OCI-LY1 (cell line): ENCODE results near the gene MOCS3.

Experiments
- H2AFZ ChIP-seq: fragments of 200-600 bp; sonication (generic), shearing (Covaris generic); 2 replicates; pipeline ENCODE4 v1.6.0; 2014; ENCODE audit warnings: antibody characterized with exemption, mild to moderate bottlenecking, low read length
- H3F3A ChIP-seq: fragments of 200-600 bp; sonication (generic), shearing (Covaris generic); 2 replicates; pipeline ENCODE4 v1.6.0; 2014; ENCODE audit warnings: mild to moderate bottlenecking, antibody characterized with exemption, low read length, moderate library complexity; ENCODE audit not compliant: insufficient read depth
- H3K27ac ChIP-seq: fragments of 200-600 bp; sonication (generic); 2 replicates; pipeline ENCODE4 v1.5.1; 2014; ENCODE audit warnings: low read length, mixed run types, mild to moderate bottlenecking, low read depth; ENCODE audit not compliant: poor library complexity, severe bottlenecking
- H3K27me3 ChIP-seq: fragments of 200-600 bp; sonication (generic); 2 replicates; pipeline ENCODE4 v1.6.0; 2014; ENCODE audit warnings: antibody characterized with exemption, mild to moderate bottlenecking, low read length, moderate library complexity; ENCODE audit not compliant: insufficient read depth
- H3K36me3 ChIP-seq: fragments of 200-600 bp; sonication (generic); 2 replicates; pipeline ENCODE4 v1.6.1; 2014; ENCODE audit warnings: mild to moderate bottlenecking, antibody characterized with exemption, low read length, moderate library complexity, mixed read lengths; ENCODE audit not compliant: insufficient read depth
- H3K4me1 ChIP-seq: fragments of 200-600 bp; sonication (generic); 2 replicates; pipeline ENCODE4 v1.5.1; 2014; ENCODE audit warnings: mild to moderate bottlenecking, low read length, moderate library complexity; ENCODE audit not compliant: insufficient read depth, severe bottlenecking
- H3K4me2 ChIP-seq: fragments of 200-600 bp; sonication (generic), shearing (Covaris generic); 2 replicates; pipeline ENCODE4 v1.6.1; 2014; ENCODE audit warnings: low read length
- H3K4me3 ChIP-seq: fragments of 200-600 bp; sonication (generic); 2 replicates; pipeline ENCODE4 v1.5.1; 2014; ENCODE audit warnings: low read length, low read depth, mild to moderate bottlenecking, mixed read lengths; ENCODE audit not compliant: poor library complexity, severe bottlenecking
- H3K79me2 ChIP-seq: fragments of 200-600 bp; shearing (Covaris generic); 2 replicates; pipeline ENCODE4 v1.6.1; 2016; ENCODE audit warnings: mixed run types, low read length, mixed read lengths; ENCODE audit not compliant: insufficient read depth
- H3K9ac ChIP-seq: fragments of 200-600 bp; sonication (generic), shearing (Covaris generic); 2 replicates; pipeline ENCODE4 v1.6.1; 2014; ENCODE audit warnings: mild to moderate bottlenecking, low read length, mixed read lengths
- H3K9me2 ChIP-seq: fragments of 200-600 bp; sonication (generic), shearing (Covaris generic); 2 replicates; pipeline ENCODE4 v1.6.1; 2014; ENCODE audit warnings: low read depth, mild to moderate bottlenecking, low read length, mixed read lengths
- H3K9me3 ChIP-seq: fragments of 200-600 bp; shearing (Covaris generic); 2 replicates; pipeline ENCODE4 v1.6.1; 2014; ENCODE audit warnings: low read length, mixed read lengths
- H4K20me1 ChIP-seq: fragments of 200-600 bp; sonication (generic), shearing (Covaris generic); 2 replicates; pipeline ENCODE4 v1.6.0; 2016; ENCODE audit warnings: mild to moderate bottlenecking, low read length; ENCODE audit not compliant: insufficient read depth
- EZH2 ChIP-seq: fragments of 200-600 bp; sonication (generic), shearing (Covaris generic); IDR thresholded peaks from 2 replicates; pipeline ENCODE4 v1.8.0; 2017; ENCODE audit warnings: borderline replicate concordance, mixed run types, mild to moderate bottlenecking, antibody characterized with exemption, low read length, moderate library complexity, mixed read lengths
- TF ChIP-seq, protein P1 (sequence below): fragments of 200-600 bp; sonication (generic), shearing (Covaris generic); IDR thresholded peaks from 2 replicates; pipeline ENCODE4 v1.5.1; 2017; ENCODE audit warnings: mild to moderate bottlenecking, antibody characterized with exemption, low read length, moderate library complexity, mixed read lengths

The MOCS3 gene

DNA sequence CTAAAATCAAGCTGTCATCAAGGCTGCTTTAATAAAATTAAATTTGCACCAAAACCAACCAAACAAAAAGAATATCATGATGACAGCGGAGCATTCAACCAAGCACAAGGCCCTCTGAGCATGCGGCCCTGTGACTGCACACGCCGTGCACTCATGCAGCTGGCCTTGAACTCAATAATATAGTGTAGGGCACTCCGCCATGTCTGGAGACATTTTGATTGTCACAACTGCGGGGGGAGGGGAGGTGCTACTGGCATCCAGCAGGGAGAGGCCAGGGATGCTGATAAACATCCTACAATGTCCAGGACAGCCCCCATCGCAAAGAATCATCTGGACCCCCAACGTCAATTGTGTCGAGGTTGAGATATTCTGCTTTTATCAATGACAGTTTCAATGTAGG lies 9.7 kb downstream of the MOCS3 start:
- Histone ChIP-seq H3F3A (no peaks in the 10 kb centered on the region), H3K9me2 (no peaks in the 10 kb centered on the region), H3K9ac (no peak overlapping the region), H3K79me2 (no peaks in the 10 kb centered on the region), H3K27me3 (no peaks in the 10 kb centered on the region), H3K4me1 (no peaks in the 10 kb centered on the region), H3K4me2 (no peak overlapping the region), H3K36me3 (no peaks in the 10 kb centered on the region), H3K27ac (no peak overlapping the region), H3K9me3 (no peaks in the 10 kb centered on the region), H4K20me1 (no peaks in the 10 kb centered on the region), H2AFZ (no peak overlapping the region), H3K4me3 (no peak overlapping the region)
- no peak for TF ChIP-seq EZH2
- TF ChIP-seq, protein P1, sequence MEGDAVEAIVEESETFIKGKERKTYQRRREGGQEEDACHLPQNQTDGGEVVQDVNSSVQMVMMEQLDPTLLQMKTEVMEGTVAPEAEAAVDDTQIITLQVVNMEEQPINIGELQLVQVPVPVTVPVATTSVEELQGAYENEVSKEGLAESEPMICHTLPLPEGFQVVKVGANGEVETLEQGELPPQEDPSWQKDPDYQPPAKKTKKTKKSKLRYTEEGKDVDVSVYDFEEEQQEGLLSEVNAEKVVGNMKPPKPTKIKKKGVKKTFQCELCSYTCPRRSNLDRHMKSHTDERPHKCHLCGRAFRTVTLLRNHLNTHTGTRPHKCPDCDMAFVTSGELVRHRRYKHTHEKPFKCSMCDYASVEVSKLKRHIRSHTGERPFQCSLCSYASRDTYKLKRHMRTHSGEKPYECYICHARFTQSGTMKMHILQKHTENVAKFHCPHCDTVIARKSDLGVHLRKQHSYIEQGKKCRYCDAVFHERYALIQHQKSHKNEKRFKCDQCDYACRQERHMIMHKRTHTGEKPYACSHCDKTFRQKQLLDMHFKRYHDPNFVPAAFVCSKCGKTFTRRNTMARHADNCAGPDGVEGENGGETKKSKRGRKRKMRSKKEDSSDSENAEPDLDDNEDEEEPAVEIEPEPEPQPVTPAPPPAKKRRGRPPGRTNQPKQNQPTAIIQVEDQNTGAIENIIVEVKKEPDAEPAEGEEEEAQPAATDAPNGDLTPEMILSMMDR: no peak

DNA sequence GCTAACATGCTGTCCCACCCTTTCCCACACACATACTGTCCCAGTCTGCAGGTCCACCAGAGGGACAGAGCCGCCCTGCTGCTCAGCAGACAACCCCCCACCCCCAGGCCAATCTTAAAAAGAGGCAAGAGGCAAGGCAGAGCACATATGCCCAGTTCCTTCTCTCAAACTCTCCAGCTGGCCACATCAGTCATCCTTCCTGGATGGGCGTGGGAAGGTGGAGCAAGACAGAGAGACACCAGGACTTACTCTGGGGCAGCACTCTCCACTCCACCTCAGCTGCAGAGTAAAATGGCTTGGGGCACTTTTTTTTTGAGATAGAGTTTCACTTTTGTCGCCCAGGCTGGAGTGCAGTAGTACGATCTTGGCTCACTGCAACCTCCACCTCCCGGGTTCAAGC lies 10.8 kb downstream of the MOCS3 start:
- H3K9me2 ChIP-seq: no peaks in the 10 kb centered on the region
- H3K4me1 ChIP-seq: no peaks in the 10 kb centered on the region
- H3K36me3 ChIP-seq: no peaks in the 10 kb centered on the region
- no peak overlapping the region for H2AFZ ChIP-seq
- no peaks in the 10 kb centered on the region for H3F3A ChIP-seq
- H4K20me1 ChIP-seq: no peaks in the 10 kb centered on the region
- H3K4me2 ChIP-seq: no peak overlapping the region
- H3K9ac ChIP-seq: no peak overlapping the region
- H3K9me3 ChIP-seq: no peaks in the 10 kb centered on the region
- H3K79me2 ChIP-seq: no peaks in the 10 kb centered on the region
- TF ChIP-seq, protein P1: no peak
- TF ChIP-seq EZH2: no peak
- H3K4me3 ChIP-seq: no peak overlapping the region
- no peaks in the 10 kb centered on the region for H3K27me3 ChIP-seq
- no peak overlapping the region for H3K27ac ChIP-seq

DNA sequence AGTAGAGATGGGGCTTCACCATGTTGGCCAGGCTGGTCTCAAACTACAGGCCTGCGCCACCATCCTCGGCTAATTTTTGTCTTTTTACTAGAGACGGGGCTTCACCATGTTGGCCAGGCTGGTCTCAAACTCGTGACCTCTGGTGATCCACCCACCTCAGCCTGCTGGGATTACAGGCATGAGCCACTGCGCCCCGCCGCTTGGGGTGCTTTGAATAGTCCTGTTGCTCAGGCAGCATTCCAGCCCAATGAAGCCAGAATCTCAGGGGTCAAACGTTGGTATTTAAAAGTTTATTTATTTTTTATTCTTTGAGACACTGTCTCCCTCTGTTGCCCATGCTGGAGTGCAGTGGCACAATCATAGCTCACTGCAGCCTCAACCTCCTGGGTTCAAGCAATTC lies 11.3 kb downstream of the MOCS3 start:
- H3K9ac ChIP-seq: no peak overlapping the region
- no peaks in the 10 kb centered on the region for H3K4me1 ChIP-seq
- no peaks in the 10 kb centered on the region for H3K79me2 ChIP-seq
- no peak for TF ChIP-seq EZH2
- TF ChIP-seq, protein P1: no peak
- no peak overlapping the region for H2AFZ ChIP-seq
- no peak overlapping the region for H3K4me2 ChIP-seq
- H3K36me3 ChIP-seq: no peaks in the 10 kb centered on the region
- no peaks in the 10 kb centered on the region for H3K9me3 ChIP-seq
- H3K27ac ChIP-seq: no peak overlapping the region
- H4K20me1 ChIP-seq: no peaks in the 10 kb centered on the region
- no peaks in the 10 kb centered on the region for H3K9me2 ChIP-seq
- no peaks in the 10 kb centered on the region for H3F3A ChIP-seq
- no peak overlapping the region for H3K4me3 ChIP-seq
- H3K27me3 ChIP-seq: no peaks in the 10 kb centered on the region
